Thoracic aorta (tissue), 2 donors: ENCODE measurements around the gene PTPRS. TPM values are rescaled to one million over a fixed set of nuclear protein-coding genes. Genes with fewer than 3 reads are reported as not detected.
"Not testable (repeated sequence)": the region's sequence is repeated elsewhere in the genome, so short reads cannot be mapped to it uniquely, and the experiment has no call there.

Source experiments
- ATAC-seq: fragments of 150-250 bp; one replicate; pipeline ENCODE4 v1.8.0; 2017; ENCODE audit warnings: low read depth; ENCODE audit not compliant: insufficient number of reproducible peaks, low FRiP score
- DNase-seq: peaks from one replicate; pipeline ENCODE4 v3.0.0-alpha.2; 2020; ENCODE audit warnings: low spot score
- H3K27ac ChIP-seq, 2 donors: fragments of 200-600 bp; sonication (generic); 1 replicate in 1 of 2; 2 replicates in 1 of 2; pipeline ENCODE4 v1.5.1; 2016; ENCODE audit warnings: mild to moderate bottlenecking in 2 of 2, moderate library complexity in 2 of 2
- H3K27me3 ChIP-seq: fragments of 200-600 bp; sonication (generic); replicated peaks from 2 replicates; pipeline ENCODE4 v1.6.0; 2016; ENCODE audit warnings: mild to moderate bottlenecking; ENCODE audit not compliant: insufficient read depth
- H3K36me3 ChIP-seq: fragments of 200-600 bp; sonication (generic); one replicate; pipeline ENCODE4 v1.5.1; 2016
- H3K4me1 ChIP-seq, 2 donors: fragments of 200-600 bp; sonication (generic); 1 replicate in 1 of 2; 2 replicates in 1 of 2; pipeline versions ENCODE4 v1.5.1 to v1.6.0; 2016; ENCODE audit warnings: low read depth in 2 of 2, mild to moderate bottlenecking in 1 of 2; ENCODE audit not compliant: control insufficient read depth in 1 of 2
- H3K4me3 ChIP-seq: fragments of 200-600 bp; sonication (generic); 2 replicates; pipeline ENCODE4 v1.5.1; 2016; ENCODE audit warnings: mild to moderate bottlenecking
- H3K9me3 ChIP-seq: fragments of 200-600 bp; sonication (generic); 2 replicates; pipeline ENCODE4 v1.5.1; 2016
- total RNA-seq, 2 donors: library from RNA; depleted of rRNA; stranded (reverse); fragments of >200 nt; gene quantifications; one replicate each; pipeline versions ENCODE4 v1.1.0 to v1.2.3, GENCODE V29; 2016
- TF ChIP-seq, protein P1 (sequence below): fragments of 200-600 bp; sonication (generic); IDR thresholded peaks from one replicate; pipeline ENCODE4 v1.5.1; 2019; ENCODE audit warnings: antibody characterized with exemption

PTPRS gene
- total RNA-seq = 100 to 1,000 TPM; 272 to 356 TPM

DNA sequence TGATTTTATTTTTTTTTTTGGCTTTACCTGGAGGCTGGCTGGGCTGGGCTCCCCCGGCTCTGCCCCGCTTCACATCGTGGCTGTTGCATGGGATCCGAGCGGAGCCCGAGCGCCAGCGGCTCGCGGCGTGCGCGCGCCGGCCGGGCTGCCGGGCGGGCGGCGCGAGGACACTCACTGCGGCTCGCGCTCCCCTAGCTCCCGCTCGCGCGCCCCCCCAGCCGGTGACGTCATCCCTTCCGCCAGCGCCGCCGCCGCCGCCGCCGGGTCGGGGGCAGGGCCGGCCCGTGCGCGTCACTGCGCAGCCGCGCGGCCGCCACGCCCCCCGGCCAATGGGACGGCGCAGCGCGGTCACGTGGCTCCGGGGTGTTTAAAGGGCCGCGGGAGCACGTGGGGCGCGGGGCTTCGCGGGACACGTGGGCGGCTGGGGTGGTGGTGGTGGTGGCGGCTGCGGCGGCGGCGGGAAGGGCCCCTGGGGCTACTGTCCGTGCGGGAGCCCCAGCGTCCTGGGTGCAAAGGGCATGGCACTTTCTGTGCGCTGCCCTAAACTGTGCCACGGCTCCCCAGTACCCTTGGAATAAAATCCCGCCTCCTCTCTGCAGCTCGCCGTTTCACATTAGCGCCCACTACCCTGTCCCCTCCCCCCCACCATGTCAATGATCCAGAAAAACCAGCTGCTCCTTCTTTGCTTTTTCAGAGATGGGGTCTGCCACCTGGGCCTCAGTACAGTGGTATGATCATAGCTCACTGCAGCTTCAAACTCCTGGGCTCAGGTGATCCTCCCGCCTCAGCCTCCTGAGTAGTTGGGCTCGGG lies at the start of gene PTPRS:
PTPRS (minus strand) TSS at position 176 of the 811 bp plus-strand sequence. CDS start 54,672 bp downstream, outside the sequence.
- H3K9me3 ChIP-seq = no peaks in the 10 kb centered on the region
- ATAC-seq (peak; percentile 53), DNase-seq (no peak)
- H3K4me1 ChIP-seq = peaks cover 10 to 21% of the 10 kb centered on the region in 2 donors
- H3K27ac ChIP-seq = no peak within 1 kb of the TSS
- peaks cover 19% of the 10 kb centered on the region for H3K27me3 ChIP-seq
- TF ChIP-seq, protein P1, sequence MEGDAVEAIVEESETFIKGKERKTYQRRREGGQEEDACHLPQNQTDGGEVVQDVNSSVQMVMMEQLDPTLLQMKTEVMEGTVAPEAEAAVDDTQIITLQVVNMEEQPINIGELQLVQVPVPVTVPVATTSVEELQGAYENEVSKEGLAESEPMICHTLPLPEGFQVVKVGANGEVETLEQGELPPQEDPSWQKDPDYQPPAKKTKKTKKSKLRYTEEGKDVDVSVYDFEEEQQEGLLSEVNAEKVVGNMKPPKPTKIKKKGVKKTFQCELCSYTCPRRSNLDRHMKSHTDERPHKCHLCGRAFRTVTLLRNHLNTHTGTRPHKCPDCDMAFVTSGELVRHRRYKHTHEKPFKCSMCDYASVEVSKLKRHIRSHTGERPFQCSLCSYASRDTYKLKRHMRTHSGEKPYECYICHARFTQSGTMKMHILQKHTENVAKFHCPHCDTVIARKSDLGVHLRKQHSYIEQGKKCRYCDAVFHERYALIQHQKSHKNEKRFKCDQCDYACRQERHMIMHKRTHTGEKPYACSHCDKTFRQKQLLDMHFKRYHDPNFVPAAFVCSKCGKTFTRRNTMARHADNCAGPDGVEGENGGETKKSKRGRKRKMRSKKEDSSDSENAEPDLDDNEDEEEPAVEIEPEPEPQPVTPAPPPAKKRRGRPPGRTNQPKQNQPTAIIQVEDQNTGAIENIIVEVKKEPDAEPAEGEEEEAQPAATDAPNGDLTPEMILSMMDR = no peak
- peak within 1 kb of the TSS; percentile 73 for H3K4me3 ChIP-seq
- H3K36me3 ChIP-seq = no peaks in the 10 kb centered on the region

DNA sequence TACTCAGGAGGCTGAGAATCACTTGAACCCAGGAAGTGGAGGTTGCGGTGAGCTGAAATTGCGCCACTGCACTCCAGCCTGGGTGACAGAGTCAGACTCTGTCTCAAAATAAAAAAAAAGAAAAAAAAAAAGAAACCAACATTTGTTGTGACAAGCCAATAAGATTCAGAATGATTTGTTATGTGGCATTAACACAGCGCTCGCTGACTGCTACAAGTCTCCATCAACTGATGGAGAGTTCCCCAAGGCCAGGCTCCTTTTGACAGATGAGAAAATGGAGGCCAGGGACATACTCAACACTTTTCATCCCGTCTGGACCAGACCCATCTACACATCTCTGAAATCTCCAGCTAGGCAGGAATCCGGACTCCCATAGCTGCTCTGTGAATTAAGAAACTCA lies 48.7 kb upstream of the PTPRS start:
- Histone ChIP-seq H3K4me3 (no peak overlapping the region), H3K4me1 (no peaks in the 10 kb centered on the region), H3K27ac (no peak overlapping the region), H3K36me3 (no peaks in the 10 kb centered on the region), H3K27me3 (no peaks in the 10 kb centered on the region), H3K9me3 (no peaks in the 10 kb centered on the region)
- DNase-seq = no peak
- no peak for ATAC-seq
- TF ChIP-seq, protein P1 = no peak

GRCh38 chr19:5387472-5387871 lies 46.9 kb upstream of the PTPRS start:
- Histone ChIP-seq H3K4me3 (no peak overlapping the region), H3K9me3 (no peaks in the 10 kb centered on the region), H3K27ac (no peak overlapping the region), H3K4me1 (no peaks in the 10 kb centered on the region), H3K27me3 (no peaks in the 10 kb centered on the region), H3K36me3 (no peaks in the 10 kb centered on the region)
- ATAC-seq = no peak
- DNase-seq = no peak
- TF ChIP-seq, protein P1 = no peak

DNA sequence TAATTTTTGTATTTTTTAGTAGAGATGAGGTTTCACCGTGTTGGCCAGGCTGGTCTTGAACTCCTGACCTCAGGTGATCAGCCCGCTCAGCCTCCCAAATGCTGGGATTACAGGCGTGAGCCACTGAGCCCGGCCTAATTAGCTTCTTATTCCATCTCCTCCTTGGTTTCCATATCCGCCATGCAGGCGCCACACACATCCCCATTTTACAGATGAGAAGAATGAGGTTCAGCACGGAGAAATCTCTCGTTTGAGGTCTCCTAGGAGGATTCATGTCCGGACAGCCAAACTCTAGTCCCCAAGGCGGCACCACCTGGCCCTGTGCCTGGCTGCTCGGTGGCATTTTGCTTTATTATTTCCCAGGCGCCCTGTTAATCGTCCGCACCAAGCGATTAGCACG lies 46.2 kb upstream of the PTPRS start:
- Histone ChIP-seq H3K9me3 (no peaks in the 10 kb centered on the region), H3K27me3 (no peaks in the 10 kb centered on the region), H3K4me1 (no peaks in the 10 kb centered on the region), H3K36me3 (no peaks in the 10 kb centered on the region), H3K4me3 (no peak overlapping the region), H3K27ac (no peak overlapping the region)
- ATAC-seq (no peak), DNase-seq (no peak)
- TF ChIP-seq, protein P1 = no peak

- H3K36me3 ChIP-seq = not testable (repeated sequence)
Observed at GRCh38 chr19:5381197-5381596, 40.6 kb upstream of the PTPRS start.

More at GRCh38 chr19:5381197-5381596, 40.6 kb upstream of the PTPRS start:
- H3K4me1 ChIP-seq, DNase-seq, H3K9me3 ChIP-seq, H3K27ac ChIP-seq, H3K4me3 ChIP-seq, H3K27me3 ChIP-seq, ATAC-seq: not testable (repeated sequence)
